Measurements from ENCODE around the gene DYDC2.

- no peak for TF ChIP-seq YY1 (IDR thresholded peaks at IDR 0.05; ENCODE audit: low read depth)
- TF ChIP-seq REST (IDR thresholded peaks at IDR 0.05; ENCODE audit: low read depth): no peak
- no peak for TF ChIP-seq TEAD4 (IDR thresholded peaks at IDR 0.05)
These were observed 37.8 kb upstream of the DYDC2 start for GRCh38 chr10:80318742-80319141.

All from Ishikawa (cell line).